Fibroblast of mammary gland (primary cell): ENCODE results near the gene DPP9.

Source experiments
- DNase-seq: peaks from one replicate; pipeline ENCODE4 v3.0.0-alpha.2; 2010; ENCODE audit warnings: low read depth
- H3K4me3 ChIP-seq: 2 replicates; pipeline ENCODE4 v1.5.1; 2011; ENCODE audit warnings: low read depth, mild to moderate bottlenecking, low read length, moderate library complexity; ENCODE audit not compliant: control insufficient read depth
- CTCF ChIP-seq: conservative IDR thresholded peaks from 2 replicates; pipeline ENCODE4 v1.5.1; 2011; ENCODE audit warnings: low read depth, low read length, inconsistent platforms; ENCODE audit not compliant: control insufficient read depth, insufficient read depth

DPP9 gene

GRCh38 chr19:4639531-4640246 lies 84.0 kb downstream of the DPP9 start:
- no peak for DNase-seq
- H3K4me3 ChIP-seq: peak overlapping the region; percentile 80
- no peak for TF ChIP-seq CTCF

DNA sequence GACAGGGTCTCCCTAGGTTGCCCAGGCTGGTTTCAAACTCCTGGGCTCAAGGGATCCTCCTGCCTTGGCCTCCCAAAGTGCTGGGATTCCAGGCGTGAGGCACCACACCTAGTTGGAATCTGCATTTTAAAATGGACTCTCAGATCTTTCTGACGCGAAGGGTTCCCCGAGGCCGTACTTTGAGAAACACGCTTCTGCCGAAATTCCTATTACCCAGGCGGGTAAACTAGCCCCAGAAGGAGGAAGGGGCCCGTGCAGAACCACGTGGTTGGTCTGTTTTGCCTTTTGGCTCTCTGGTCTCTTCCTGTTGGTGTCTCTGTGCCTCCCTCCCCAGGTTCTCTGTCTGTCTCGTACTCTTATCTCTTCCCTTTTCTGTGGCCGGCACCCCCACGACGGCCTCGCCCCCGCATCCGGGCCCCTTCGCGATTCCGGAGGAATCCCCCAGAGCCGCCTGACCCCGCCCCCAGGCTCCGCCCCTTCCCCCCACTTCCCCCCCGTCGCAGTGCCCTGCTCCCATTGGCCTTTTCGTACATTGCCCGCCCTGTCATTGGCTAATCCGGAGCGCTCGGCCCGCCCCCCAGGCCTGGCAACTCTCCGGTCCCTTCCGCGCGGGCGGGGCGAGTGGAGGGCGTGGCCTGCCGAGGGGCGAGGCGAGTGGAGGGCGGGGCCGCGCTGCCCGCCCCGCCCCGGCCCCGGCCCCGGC lies 84.7 kb downstream of the DPP9 start, which contains the start of gene TNFAIP8L1:
TNFAIP8L1 (plus strand) TSS at position 689 of the 703 bp plus-strand sequence. CDS start 12,354 bp downstream, outside the sequence.
- H3K4me3 ChIP-seq: peak within 1 kb of the TSS; percentile 80
- TF ChIP-seq CTCF: no peak
- peak; percentile 91 for DNase-seq

DNA sequence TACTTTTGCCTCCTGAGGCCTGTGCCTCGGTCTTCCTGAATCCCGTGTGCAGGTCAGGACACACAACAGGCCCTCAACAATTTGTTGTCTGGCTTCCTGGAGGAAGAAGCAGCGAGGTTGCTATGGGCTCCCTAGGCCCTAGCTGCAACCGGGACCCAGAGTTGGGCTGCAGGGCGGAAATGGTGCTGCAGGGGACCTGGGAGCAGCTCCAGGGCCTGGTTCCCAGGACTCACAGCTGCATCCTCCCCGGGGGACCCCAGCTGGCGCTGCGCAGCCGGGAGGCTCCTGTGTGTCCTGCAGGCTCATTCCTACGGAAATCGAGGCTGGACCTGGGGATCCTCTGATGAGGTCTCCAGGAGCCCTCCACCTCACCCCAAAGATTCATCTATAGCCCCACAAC lies 85.3 kb downstream of the DPP9 start:
- no peak for TF ChIP-seq CTCF
- no peak overlapping the region for H3K4me3 ChIP-seq
- no peak for DNase-seq

DNA sequence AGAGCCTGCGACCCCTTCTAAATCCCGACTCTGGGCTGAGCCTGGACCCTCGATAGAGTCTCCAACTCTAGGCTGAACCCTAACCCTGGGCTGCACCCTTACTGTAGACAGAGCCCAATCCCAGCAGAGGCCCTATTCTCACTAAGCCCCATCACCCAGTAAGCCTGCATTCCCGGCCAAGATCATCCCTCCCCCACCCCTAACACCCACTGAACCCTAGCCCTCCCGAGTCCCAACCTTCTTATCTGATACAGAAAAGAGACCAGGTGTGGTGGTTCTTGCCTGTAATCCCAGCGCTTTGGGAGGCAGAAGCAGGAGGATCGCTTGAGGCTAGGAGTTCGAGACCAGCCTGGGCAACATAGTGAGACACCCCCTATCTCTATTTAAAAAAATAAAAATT lies 86.9 kb downstream of the DPP9 start:
- no peak for DNase-seq
- no peak for TF ChIP-seq CTCF
- H3K4me3 ChIP-seq: no peak overlapping the region

GRCh38 chr19:4636151-4636717 lies 87.4 kb downstream of the DPP9 start:
- peak; percentile 42 for TF ChIP-seq CTCF
- no peak for DNase-seq
- H3K4me3 ChIP-seq: peak overlapping the region; percentile 46

- TF ChIP-seq CTCF: no peak
- H3K4me3 ChIP-seq: peak overlapping the region; percentile 46
- no peak for DNase-seq
Observed at GRCh38 chr19:4635754-4636116, 87.9 kb downstream of the DPP9 start.
